Liver (tissue), 2 donors: ENCODE data around the gene MCTP1.

Experiments
- GABPA ChIP-seq, 2 donors: IDR thresholded peaks in 1 of 2; conservative IDR thresholded peaks in 1 of 2; 2 replicates each; pipeline ENCODE4 v1.6.1; 2016; ENCODE audit warnings: antibody characterized with exemption in 2 of 2, mild to moderate bottlenecking in 1 of 2, moderate library complexity in 1 of 2
- TAF1 ChIP-seq: conservative IDR thresholded peaks from 2 replicates; pipeline ENCODE4 v1.6.1; 2016; ENCODE audit warnings: antibody characterized with exemption, mild to moderate bottlenecking
- YY1 ChIP-seq: IDR thresholded peaks from 2 replicates; pipeline ENCODE4 v1.6.1; 2016; ENCODE audit warnings: antibody characterized with exemption, mild to moderate bottlenecking
- donor health status: healthy.

GRCh38 chr5:94811331-94811730 lies 473.6 kb downstream of the MCTP1 start:
- TF ChIP-seq YY1 (no peak), GABPA (IDR thresholded peaks at IDR 0.05 in 1 of 2, conservative IDR thresholded peaks at IDR 0.05 in 1 of 2) (no peak), TAF1 (no peak)
